COR-L47 (cell line): Measurements from ENCODE around the gene LILRA2.
"Not testable (repeated sequence)": the region's sequence is repeated elsewhere in the genome, so short reads cannot be mapped to it uniquely, and the experiment has no call there.

Experiments
- DNase-seq: peaks from one replicate; lab custom pipeline; 2025; lab: John Stamatoyannopoulos, UW

The LILRA2 gene

DNA sequence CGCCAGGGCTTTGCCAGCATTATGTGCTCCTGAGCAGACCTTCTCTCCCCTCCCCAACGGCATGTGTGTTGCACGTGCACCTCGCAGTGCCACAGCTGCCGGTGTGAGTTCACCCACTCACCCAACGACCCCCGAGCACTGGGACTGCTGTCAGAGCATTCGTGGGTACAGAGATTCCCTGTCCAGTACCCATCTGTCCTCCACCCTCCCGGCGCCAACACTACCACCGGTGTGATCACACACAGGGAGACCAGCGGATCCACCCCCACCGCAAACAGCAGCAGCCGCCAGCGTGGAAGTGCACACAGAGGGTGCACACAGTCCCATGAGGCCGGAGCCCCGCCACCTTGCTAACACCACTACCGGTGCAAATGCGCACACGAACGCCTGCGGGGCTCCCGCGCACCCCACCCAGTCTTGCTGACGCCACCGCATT is 35.8 kb downstream of the LILRA2 start:
- DNase-seq = no peak

DNA sequence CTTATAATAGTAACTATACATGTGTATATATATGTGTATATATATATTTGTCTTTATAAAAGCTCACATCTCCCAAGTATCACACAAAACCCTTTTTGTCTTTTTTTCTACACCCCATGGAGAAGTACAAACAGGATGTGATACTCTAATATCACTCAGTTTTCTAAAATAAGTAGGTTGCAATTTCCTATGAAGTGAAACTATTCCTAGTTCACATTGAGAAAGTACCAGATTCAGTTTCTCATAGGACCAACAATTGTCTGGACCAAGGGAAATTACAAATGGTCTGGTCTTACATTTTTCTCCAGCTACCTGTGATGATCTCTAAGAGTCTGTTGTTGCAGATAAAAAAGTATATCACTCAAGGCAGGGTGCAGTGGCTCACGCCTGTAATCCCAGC is 38.8 kb downstream of the LILRA2 start:
- no peak for DNase-seq

DNA sequence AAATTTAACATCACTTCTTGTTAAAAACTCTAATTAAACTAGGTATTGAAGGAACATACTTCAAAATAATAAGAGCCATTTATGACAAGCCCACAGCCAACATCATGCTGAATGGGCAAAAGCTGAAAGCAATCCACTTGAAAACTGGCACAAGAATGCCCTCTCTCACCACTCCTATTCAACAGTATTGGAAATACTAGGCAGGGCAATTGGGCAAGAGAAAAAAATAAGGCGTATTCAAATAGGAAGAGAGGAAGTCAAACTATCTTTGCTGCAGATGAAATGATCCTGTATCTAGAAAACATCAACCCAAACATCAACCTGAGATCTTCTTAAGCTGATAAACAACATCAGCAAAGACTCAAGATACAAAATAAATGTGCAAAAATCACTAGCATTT is 41.1 kb downstream of the LILRA2 start:
- no peak for DNase-seq

DNA sequence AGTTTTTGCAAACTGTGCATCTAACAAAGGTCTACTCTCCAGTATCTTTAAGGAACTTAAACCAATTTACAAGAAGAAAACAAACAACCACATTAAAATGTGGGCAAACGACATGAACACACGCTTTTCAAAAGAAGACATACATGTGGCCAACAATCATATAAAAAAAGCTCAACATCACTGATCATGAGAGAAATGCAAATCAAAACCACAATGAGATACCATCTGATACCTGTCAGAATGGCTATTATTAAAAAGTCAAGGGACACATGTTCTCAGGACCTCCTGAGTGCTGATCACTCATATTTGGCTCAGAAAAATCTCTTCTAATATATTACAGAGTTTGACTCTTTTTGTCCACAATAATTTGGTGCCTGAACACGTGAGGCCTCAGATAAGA is 42.5 kb downstream of the LILRA2 start:
- no peak for DNase-seq

DNA sequence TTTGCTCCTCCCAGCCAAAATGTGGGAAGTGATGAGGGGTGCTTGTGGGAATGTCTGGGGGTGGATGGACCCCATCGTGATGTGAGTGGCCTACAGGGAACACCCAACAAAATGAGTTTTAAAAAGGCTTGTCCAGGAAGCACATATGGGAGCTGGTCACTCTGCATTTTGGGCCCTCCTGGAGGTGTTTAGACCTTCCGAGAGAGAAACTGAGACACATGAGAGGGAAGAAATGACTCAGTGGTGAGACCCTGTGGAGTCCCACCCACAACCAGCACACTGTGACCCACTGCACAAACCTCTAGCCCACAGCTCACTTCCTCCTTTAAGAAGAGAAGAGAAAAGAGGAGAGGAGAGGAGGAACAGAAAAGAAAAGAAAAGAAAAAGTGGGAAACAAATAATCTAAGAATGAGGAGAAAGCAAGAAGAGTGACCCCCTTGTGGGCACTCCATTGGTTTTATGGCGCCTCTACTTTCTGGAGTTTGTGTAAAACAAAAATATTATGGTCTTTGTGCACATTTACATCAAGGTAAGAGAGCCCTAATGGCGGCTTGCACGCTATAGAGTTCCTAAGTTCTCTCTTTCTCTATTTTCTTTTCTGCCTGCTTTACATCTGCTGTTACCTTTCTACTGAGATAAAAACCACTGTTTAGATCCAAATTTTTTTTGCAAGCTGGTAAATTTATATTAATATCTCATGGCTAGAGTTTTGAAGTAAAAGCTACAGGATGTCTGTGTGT is 43.4 kb downstream of the LILRA2 start:
- no peak for DNase-seq

DNA sequence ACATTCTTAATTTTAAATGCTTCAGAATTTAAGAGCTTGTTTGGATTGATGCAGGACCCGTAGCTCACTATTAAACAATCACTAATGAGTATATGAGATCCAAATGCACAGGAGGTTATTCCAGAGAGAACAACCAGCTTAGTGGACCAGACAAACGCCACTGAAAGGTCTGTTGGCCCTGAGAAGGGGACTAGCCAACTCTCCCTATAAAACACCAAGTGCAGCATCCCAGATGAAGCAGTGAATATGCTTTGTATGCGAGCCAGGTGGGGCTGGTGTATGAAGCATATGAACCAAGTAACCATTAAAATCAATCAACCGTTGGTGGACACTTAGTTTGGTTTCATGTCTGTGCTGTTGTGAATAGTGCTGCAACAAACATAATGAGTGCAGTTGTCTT is 46.9 kb downstream of the LILRA2 start:
- DNase-seq = no peak

DNA sequence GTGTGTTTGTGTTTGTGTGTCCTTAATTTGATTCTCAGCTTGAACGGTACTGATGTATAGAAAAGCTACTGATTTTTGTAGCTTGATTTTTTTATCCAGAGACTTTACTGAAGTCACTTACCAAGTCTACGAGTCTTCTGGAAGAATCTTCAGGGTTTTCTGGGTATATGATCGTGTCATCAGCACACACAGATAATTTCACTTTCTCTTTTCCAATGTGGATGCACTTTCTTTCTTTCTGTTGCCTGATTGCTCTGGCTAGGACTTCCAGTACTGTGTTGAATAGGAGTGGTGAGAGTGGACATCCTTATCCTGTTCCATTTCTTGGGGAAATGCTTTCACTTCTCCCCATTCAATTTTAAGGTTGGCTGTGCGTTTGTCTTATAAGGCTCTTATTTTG is 48.8 kb downstream of the LILRA2 start:
- DNase-seq = no peak

DNA sequence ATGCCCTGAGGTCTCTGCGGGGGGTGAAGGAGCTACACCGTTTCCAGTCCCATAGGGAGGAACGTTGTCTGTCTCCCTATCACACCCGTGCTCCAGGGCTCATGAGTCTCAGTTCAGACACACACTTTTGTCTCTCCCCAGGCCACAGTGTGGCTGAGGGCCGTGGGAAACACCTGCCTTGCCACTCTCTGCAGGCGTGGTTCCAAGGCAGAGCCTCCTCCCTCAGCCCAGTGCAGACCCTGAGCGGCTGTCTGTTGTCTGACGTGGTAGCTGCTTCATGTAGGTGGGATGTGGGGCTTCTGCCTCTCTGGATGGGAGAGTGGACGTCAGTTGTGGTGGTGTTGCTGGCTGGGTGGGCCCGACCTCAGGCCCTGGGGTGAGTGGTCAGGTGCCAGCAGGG is 50.6 kb downstream of the LILRA2 start:
- DNase-seq = not testable (repeated sequence)

DNA sequence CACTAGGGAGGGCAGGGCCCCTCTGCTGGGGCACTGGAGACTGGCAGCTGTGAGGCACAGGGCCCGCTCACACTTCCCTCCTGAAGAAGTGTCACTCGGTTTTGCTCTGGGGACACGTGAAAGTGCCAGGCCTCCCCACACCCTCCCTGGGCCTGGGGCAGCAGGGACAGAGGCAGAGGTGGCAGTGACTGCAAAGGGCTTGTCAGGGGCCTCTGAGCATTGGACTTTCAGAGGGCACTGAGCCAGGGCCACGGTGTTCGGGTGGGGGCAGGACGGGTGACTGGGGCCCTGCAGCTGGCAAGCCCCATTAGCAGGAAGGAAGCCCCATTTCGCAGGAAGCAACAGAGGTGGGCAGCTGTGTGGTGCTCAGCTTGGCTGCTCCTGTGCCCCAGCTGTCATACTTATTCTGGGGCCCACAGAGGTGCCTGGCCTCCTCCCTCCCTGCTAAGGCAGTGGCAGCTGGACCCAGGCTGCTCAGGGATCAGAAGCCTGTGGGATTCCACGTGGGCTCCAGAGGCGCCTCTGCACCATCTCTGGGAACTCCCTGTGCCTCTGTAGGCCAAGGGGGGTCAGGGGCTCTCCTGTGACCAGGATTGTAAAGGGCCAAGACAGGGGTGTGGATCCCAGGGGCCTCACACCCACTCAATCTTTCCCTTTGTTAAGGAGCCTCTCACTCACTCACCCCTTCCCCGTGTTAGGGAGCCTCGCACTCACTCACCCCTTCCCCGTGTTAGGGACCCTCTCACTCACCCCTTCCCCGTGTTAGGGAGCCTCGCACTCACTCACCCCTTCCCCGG is 51.5 kb downstream of the LILRA2 start:
- not testable (repeated sequence) for DNase-seq

DNA sequence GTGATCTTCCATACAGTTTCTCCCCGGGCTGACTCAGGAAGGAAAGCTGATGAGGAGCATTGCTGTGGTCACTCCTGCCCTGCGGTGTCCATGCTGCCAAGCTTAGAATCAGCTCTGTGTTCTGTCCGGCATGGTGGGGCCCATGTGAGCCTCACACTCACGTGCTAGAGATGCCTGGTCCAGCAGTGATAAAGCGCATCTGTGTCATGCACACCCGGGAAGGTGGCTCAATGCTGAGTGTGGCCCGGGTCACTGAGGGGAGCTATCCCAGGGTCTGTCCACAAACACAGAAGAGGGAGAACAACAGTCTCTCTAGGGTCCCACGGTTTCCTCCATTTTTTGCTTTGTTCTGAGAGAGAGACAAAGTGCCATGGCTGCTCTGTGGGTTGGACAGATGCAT is 53.2 kb downstream of the LILRA2 start:
- no peak for DNase-seq

DNA sequence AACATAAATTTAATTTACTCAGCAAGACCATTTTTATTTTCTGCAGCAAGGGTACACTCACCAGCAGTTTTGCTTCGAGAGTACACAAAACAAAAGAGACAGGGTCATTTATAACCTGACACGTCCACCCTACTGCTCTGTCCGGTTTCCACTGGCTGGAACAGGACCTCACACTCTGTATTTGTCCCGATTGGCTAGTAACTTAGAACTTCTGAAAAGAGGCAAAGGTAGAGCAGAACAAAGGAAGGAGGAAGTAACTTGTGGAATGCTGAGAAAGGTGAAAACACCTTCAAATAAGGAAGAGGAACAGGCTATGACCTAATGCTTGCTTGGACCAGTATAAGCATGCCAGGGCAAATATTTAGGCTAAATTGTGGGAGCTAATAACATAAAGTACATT is 54.3 kb downstream of the LILRA2 start:
- DNase-seq = not testable (repeated sequence)

DNA sequence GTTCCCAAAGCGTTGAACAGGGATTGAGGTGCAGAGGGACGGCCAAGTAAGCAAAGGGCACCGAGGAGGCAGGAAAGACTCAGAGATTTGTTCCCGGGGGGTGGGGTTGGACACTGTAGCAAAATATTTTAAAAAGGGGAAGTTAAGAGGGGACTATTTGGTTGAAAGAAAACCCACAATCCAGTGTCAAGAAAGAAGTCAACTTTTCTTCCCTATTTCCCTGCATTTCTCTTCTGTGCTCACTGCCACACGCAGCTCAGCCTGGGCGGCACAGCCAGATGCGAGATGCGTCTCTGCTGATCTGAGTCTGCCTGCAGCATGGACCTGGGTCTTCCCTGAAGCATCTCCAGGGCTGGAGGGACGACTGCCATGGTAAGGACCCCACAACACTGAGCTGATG is 56.7 kb downstream of the LILRA2 start, which contains the start of gene LILRB1:
Gene LILRB1 (plus strand): TSS at position 223 of the 400 bp plus-strand sequence. CDS start 590 bp downstream, outside the sequence.
- not testable (repeated sequence) for DNase-seq

DNA sequence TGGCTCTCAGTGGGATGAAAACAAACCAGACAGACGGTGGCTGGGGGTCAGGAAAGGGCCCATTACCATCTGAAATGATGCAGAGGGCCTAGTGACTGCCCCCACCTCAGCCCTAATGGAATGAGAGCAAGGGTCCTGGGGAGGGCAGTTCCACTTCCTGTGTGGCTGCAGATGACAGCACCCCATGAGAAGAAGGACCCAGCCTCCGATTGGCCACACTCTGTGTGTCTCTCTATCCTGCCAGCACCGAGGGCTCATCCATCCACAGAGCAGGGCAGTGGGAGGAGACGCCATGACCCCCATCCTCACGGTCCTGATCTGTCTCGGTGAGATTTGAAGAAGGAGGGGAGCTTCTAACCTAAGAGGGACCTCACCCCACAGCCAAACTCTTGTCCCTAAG is 57.2 kb downstream of the LILRA2 start:
- no peak for DNase-seq

DNA sequence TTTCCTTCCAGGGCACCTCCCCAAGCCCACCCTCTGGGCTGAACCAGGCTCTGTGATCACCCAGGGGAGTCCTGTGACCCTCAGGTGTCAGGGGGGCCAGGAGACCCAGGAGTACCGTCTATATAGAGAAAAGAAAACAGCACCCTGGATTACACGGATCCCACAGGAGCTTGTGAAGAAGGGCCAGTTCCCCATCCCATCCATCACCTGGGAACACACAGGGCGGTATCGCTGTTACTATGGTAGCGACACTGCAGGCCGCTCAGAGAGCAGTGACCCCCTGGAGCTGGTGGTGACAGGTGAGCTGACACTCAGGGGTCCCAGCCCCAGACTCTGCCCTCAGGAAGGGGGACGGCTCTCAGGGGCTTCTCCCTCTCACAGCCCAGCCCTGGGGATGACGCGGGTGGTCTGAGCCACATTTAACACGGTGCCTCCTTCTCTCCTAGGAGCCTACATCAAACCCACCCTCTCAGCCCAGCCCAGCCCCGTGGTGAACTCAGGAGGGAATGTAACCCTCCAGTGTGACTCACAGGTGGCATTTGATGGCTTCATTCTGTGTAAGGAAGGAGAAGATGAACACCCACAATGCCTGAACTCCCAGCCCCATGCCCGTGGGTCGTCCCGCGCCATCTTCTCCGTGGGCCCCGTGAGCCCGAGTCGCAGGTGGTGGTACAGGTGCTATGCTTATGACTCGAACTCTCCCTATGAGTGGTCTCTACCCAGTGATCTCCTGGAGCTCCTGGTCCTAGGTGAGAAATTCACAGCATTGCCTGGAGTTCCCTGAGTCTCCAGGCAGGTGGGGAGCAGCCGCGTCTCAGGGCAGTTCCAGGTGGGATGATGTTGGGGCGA is 58.1 kb downstream of the LILRA2 start:
- not testable (repeated sequence) for DNase-seq

DNA sequence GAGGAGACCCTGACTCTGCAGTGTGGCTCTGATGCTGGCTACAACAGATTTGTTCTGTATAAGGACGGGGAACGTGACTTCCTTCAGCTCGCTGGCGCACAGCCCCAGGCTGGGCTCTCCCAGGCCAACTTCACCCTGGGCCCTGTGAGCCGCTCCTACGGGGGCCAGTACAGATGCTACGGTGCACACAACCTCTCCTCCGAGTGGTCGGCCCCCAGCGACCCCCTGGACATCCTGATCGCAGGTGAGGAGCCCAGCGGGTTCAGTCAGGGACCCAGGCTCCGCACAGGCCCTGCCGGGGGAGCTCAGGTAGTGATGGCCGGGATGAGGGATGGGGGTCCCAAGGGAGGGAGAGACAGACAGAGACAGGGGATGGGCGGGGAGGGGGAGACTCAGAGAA is 58.9 kb downstream of the LILRA2 start:
- DNase-seq = not testable (repeated sequence)

DNA sequence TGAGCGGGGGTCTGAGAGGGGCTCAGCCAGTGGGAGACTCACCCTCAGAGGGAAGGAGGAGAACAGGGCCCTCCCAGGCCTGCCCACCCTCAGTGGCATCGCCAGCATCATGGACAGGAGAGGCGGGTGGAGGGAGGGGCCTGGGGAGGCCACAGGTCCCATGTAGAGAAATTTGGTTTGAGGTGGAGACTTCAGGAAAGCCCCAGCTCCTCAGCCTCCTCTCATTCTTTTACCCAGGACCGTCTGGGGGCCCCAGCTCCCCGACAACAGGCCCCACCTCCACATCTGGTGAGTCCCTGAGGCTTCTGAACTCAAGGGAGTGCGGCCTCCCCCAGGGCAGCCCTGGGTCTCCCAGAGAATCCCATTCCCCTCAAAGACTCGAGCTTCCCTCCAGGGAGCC is 59.8 kb downstream of the LILRA2 start:
- no peak for DNase-seq

DNA sequence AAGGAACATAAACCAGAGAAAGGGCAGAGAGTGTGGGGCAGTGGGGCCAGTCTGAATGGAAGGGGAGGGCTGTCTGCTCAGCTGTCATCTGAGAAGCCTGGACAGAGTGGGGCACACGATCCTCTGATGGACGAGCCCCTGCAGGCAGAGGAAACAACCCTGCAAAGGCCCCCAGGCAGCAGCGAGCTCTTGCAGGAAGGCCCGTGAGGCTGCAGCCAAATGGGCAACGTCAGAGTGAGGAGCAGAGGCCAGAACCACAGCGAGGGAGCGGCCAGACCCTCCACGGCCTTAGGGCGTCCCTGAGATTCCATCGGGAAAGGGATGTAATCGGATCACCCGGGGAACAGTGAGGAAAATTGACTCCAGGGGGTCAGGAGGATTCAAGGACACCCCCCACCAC is 62.5 kb downstream of the LILRA2 start:
- DNase-seq = not testable (repeated sequence)

DNA sequence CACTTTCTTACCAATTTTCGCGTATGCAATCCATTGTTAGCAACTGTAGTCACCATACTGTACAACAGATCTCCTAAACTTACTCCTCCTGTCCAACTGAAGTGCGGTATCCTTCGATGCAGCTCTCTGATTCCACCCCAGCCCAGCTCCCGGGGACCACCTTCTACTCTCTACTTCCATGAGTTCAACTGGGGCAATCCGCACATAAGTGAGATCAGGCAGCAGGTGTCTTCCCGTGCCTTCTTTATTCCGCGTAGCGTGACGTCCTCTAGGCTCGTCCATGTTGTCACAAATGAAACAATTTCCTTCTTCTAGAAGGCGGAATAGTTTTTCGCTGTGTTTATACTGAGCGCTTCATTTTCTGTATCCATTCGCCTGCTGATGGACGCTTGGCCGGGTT is 65.1 kb downstream of the LILRA2 start:
- no peak for DNase-seq
